Caco-2 (cell line): ENCODE measurements around the gene AATK. TPM values are rescaled to one million over a fixed set of nuclear protein-coding genes. Genes with fewer than 3 reads are reported as not detected.
A peak's percentile ranks its signal among the peaks of the same experiment; 100 is the strongest.

ENCODE experiments used
- BruUV-seq: library from RNA; stranded (reverse); fragments of 400-500 nt; replicated peaks from 2 replicates; lab custom pipeline; 2021; lab: Mats Ljungman, UMichigan
- CTCF ChIA-PET: fragments of 300-600 bp; sonication (Branson Sonifier 250); formaldehyde crosslinking; loops from one replicate; lab custom pipeline; 2022; ENCODE audit warnings: antibody characterized with exemption; lab: Charles Lee
- POLR2A ChIA-PET: fragments of 300-600 bp; sonication (Branson Sonifier 250); formaldehyde crosslinking; loops from one replicate; lab custom pipeline; 2022; ENCODE audit warnings: antibody characterized with exemption; lab: Charles Lee
- DNase-seq, 2 experiments: peaks; one replicate each; pipeline versions ENCODE4 v3.0.0 to v3.0.0-alpha.2; 2020 to 2022
- H3K27me3 ChIP-seq: replicated peaks from 2 replicates; pipeline ENCODE4 v1.6.0; 2011; ENCODE audit warnings: low read length; ENCODE audit not compliant: control insufficient read depth, insufficient read depth
- H3K36me3 ChIP-seq: 2 replicates; pipeline ENCODE4 v1.5.1; 2011; ENCODE audit warnings: low read length; ENCODE audit not compliant: control insufficient read depth, insufficient read depth
- H3K4me1 ChIP-seq: fragments of 250-450 bp; sonication (Bioruptor Pico); 2 replicates; pipeline ENCODE4 v1.5.1; 2020; ENCODE audit warnings: mild to moderate bottlenecking
- H3K4me3 ChIP-seq: 2 replicates; pipeline ENCODE4 v1.5.1; 2011; ENCODE audit warnings: low read depth, mild to moderate bottlenecking, control low read depth, low read length
- H3K9me3 ChIP-seq: fragments of 250-450 bp; sonication (Bioruptor Pico); 2 replicates; pipeline ENCODE4 v1.5.1; 2020; ENCODE audit warnings: mild to moderate bottlenecking, moderate library complexity
- H3K27ac Mint-ChIP-seq: one replicate; pipeline ENCODE4 v1.8.0; 2022; ENCODE audit warnings: mixed read lengths; ENCODE audit not compliant: unreplicated experiment
- H3K27me3 Mint-ChIP-seq: one replicate; pipeline ENCODE4 v1.8.0; 2022; ENCODE audit warnings: mixed read lengths; ENCODE audit not compliant: insufficient read depth, unreplicated experiment
- H3K36me3 Mint-ChIP-seq: one replicate; pipeline ENCODE4 v1.8.0; 2022; ENCODE audit warnings: mild to moderate bottlenecking, mixed read lengths; ENCODE audit not compliant: insufficient read depth, unreplicated experiment
- H3K4me1 Mint-ChIP-seq: one replicate; pipeline ENCODE4 v1.8.0; 2022; ENCODE audit warnings: low read depth, mixed read lengths; ENCODE audit not compliant: unreplicated experiment
- H3K4me3 Mint-ChIP-seq: one replicate; pipeline ENCODE4 v1.8.0; 2022; ENCODE audit warnings: mild to moderate bottlenecking, moderate library complexity, mixed read lengths; ENCODE audit not compliant: unreplicated experiment
- H3K9me3 Mint-ChIP-seq: one replicate; pipeline ENCODE4 v1.8.0; 2022; ENCODE audit warnings: mixed read lengths; ENCODE audit not compliant: unreplicated experiment
- intact Hi-C: fragments of 100-400 bp; cut with micrococcal nuclease; formaldehyde crosslinking; loops from one replicate; pipeline ENCODE4 v1.10.0; 2022; ENCODE audit not compliant: unreplicated experiment
- total RNA-seq: library from RNA; stranded (reverse); gene quantifications from 2 replicates; pipeline ENCODE4 v1.2.3, GENCODE V29; 2022
- TF ChIP-seq, protein P1 (sequence below), 2 experiments: fragments of 200-600 bp in 1 of 2; IDR thresholded peaks; 1 replicate in 1 of 2; 2 replicates in 1 of 2; pipeline versions ENCODE4 v1.5.1 to v1.8.0; 2011 to 2022; ENCODE audit warnings: antibody characterized with exemption in 1 of 2, control low read depth in 1 of 2, inconsistent platforms in 1 of 2, low read depth in 1 of 2, low read length in 1 of 2, mild to moderate bottlenecking in 1 of 2, moderate library complexity in 1 of 2; ENCODE audit not compliant: insufficient read depth in 1 of 2, severe bottlenecking in 1 of 2, unreplicated experiment in 1 of 2

AATK gene
- total RNA-seq, 1 experiment from 2014 or later, result 26.6 TPM

- H3K4me1 ChIP-seq, result peaks cover 55% of the 10 kb centered on the region
- peak overlapping the region; percentile 51 for H3K4me3 ChIP-seq
- H3K36me3 Mint-ChIP-seq, result peaks cover 7% of the 10 kb centered on the region
- peaks cover 5% of the 10 kb centered on the region for H3K4me1 Mint-ChIP-seq
- CTCF ChIA-PET, result interaction anchor here (1.0 to 1.2 kb wide), 2 partner anchors 10 to 11 kb away, joined by 3 read pairs; no protein-coding TSS in a partner anchor
- peak overlapping the region; percentile 88 for H3K27ac Mint-ChIP-seq
- H3K9me3 ChIP-seq, result no peaks in the 10 kb centered on the region
- intact Hi-C loops, result loop anchor here (1.0 to 2.0 kb wide), 3 partner anchors 13 to 107 kb away; partner anchors contain the start of genes NDUFAF8 and TEPSIN
- peak overlapping the region; percentile 72 for H3K4me3 Mint-ChIP-seq
- H3K27me3 ChIP-seq, result no peaks in the 10 kb centered on the region
- H3K36me3 ChIP-seq, result no peaks in the 10 kb centered on the region
- peak; percentile 79 to 93 for DNase-seq
- TF ChIP-seq, protein P1, sequence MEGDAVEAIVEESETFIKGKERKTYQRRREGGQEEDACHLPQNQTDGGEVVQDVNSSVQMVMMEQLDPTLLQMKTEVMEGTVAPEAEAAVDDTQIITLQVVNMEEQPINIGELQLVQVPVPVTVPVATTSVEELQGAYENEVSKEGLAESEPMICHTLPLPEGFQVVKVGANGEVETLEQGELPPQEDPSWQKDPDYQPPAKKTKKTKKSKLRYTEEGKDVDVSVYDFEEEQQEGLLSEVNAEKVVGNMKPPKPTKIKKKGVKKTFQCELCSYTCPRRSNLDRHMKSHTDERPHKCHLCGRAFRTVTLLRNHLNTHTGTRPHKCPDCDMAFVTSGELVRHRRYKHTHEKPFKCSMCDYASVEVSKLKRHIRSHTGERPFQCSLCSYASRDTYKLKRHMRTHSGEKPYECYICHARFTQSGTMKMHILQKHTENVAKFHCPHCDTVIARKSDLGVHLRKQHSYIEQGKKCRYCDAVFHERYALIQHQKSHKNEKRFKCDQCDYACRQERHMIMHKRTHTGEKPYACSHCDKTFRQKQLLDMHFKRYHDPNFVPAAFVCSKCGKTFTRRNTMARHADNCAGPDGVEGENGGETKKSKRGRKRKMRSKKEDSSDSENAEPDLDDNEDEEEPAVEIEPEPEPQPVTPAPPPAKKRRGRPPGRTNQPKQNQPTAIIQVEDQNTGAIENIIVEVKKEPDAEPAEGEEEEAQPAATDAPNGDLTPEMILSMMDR (IDR thresholded peaks at IDR 0.05; ENCODE audit: insufficient read depth in 1 of 2, low read depth in 1 of 2, low read length in 1 of 2, severe bottlenecking in 1 of 2, unreplicated experiment in 1 of 2), result no peak
- H3K27me3 Mint-ChIP-seq, result no peaks in the 10 kb centered on the region
- POLR2A ChIA-PET, result interaction anchor here (0.5 to 1.6 kb wide), 3 partner anchors 92 to 263 kb away, joined by 3 to 9 read pairs (median 4); partner anchors contain the start of genes BAHCC1 and SLC38A10
- H3K9me3 Mint-ChIP-seq, result no peaks in the 10 kb centered on the region
- BruUV-seq, result no TSS peak
Observed at GRCh38 chr17:81131486-81132196, 34.4 kb downstream of the AATK start.

- BruUV-seq, result no TSS peak
- H3K27me3 Mint-ChIP-seq, result no peaks in the 10 kb centered on the region
- intact Hi-C loops, result no loop called here
- Histone ChIP-seq H3K4me3 (peak overlapping the region; percentile 51), H3K9me3 (no peaks in the 10 kb centered on the region), H3K36me3 (no peaks in the 10 kb centered on the region), H3K4me1 (peaks cover 55% of the 10 kb centered on the region), H3K27me3 (no peaks in the 10 kb centered on the region)
- H3K9me3 Mint-ChIP-seq, result no peaks in the 10 kb centered on the region
- peaks cover 7% of the 10 kb centered on the region for H3K36me3 Mint-ChIP-seq
- peak in 1 of 2 experiments; percentile 72 for DNase-seq
- ChIA-PET CTCF (interaction anchor here (1.0 to 1.2 kb wide), 2 partner anchors 11 to 12 kb away, joined by 3 read pairs; no protein-coding TSS in a partner anchor), POLR2A (interaction anchor here (1.4 kb wide), 1 partner anchor 264 kb away, joined by 4 read pairs; the partner anchor contains the start of gene BAHCC1)
- TF ChIP-seq, protein P1 (IDR thresholded peaks at IDR 0.05; ENCODE audit: insufficient read depth in 1 of 2, low read depth in 1 of 2, low read length in 1 of 2, severe bottlenecking in 1 of 2, unreplicated experiment in 1 of 2), result no peak
- H3K4me3 Mint-ChIP-seq, result peak overlapping the region; percentile 72
- H3K4me1 Mint-ChIP-seq, result peaks cover 5% of the 10 kb centered on the region
- peak overlapping the region; percentile 55 for H3K27ac Mint-ChIP-seq
Observed at GRCh38 chr17:81130385-81131361, 35.3 kb downstream of the AATK start.
